22Rv1 (cell line): Measurements from ENCODE around the gene JARID2.

ENCODE experiments used
- ZFX ChIP-seq: fragments of 450-650 bp; IDR thresholded peaks from 2 replicates; pipeline ENCODE4 v1.6.1; 2017; ENCODE audit warnings: antibody characterized with exemption, borderline replicate concordance
- TF ChIP-seq, protein P1 (sequence below): fragments of 450-650 bp; IDR thresholded peaks from 2 replicates; pipeline ENCODE4 v1.5.1; 2017; ENCODE audit warnings: mild to moderate bottlenecking

DNA sequence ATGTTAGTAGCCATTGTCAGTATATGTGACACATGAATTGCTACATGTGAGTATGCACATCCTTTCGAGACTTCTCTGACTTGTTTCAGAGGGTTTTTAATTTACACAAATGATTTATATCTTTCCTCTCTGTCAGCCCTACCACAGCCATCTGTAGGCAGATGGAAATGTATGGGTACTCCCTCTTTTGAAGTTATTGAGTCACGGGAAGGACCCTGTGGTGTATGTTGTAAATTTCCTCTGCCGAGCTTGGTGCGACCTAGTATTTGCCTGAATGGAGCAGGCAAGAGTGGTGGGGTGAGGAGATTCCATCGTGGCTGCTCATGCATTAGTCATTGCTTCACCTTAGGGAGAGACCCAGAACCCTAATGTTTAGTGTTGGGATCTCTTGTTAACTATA is 171.9 kb downstream of the JARID2 start:
- TF ChIP-seq, protein P1, sequence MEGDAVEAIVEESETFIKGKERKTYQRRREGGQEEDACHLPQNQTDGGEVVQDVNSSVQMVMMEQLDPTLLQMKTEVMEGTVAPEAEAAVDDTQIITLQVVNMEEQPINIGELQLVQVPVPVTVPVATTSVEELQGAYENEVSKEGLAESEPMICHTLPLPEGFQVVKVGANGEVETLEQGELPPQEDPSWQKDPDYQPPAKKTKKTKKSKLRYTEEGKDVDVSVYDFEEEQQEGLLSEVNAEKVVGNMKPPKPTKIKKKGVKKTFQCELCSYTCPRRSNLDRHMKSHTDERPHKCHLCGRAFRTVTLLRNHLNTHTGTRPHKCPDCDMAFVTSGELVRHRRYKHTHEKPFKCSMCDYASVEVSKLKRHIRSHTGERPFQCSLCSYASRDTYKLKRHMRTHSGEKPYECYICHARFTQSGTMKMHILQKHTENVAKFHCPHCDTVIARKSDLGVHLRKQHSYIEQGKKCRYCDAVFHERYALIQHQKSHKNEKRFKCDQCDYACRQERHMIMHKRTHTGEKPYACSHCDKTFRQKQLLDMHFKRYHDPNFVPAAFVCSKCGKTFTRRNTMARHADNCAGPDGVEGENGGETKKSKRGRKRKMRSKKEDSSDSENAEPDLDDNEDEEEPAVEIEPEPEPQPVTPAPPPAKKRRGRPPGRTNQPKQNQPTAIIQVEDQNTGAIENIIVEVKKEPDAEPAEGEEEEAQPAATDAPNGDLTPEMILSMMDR, result no peak
- no peak for TF ChIP-seq ZFX
